ENCODE data around the gene ATF7IP2. TPM values are rescaled to one million over a fixed set of nuclear protein-coding genes. Genes with fewer than 3 reads are reported as not detected.

ATF7IP2 gene
- total and polyA plus RNA-seq, 9 of the 15 experiments (the other 6 are each of a cell fraction or from before 2014, with no cell fraction given) = 131 to 515 (median 196) TPM

GRCh38 chr16:10518479-10519041 is 132.7 kb downstream of the ATF7IP2 start:
- ChIA-PET POLR2A (no interaction called here), CTCF (ENCODE audit: low intra/inter-chr PET ratio) (no interaction called here)
- Histone ChIP-seq H3K36me3 (ENCODE audit: control insufficient read depth, insufficient read depth, low read length) (no peaks in the 10 kb centered on the region), H3K27me3 (ENCODE audit: control insufficient read depth in 2 of 2, insufficient read depth in 2 of 2, low read length in 2 of 2) (no peaks in the 10 kb centered on the region; a peak in 1 of 5 replicates), H4K20me1 (replicated peaks; ENCODE audit: control insufficient read depth, insufficient read depth, low read length) (no peaks in the 10 kb centered on the region), H3K79me2 (ENCODE audit: control insufficient read depth, insufficient read depth, low read length) (no peaks in the 10 kb centered on the region), H3K9ac (ENCODE audit: insufficient read depth in 1 of 2, low read depth in 2 of 2, low read length in 2 of 2) (no peak overlapping the region), H3K27ac (ENCODE audit: extremely low read depth, low read depth, low read length) (no peak overlapping the region), H3K4me1 (replicated peaks in 1 of 2; ENCODE audit: control insufficient read depth in 2 of 2, insufficient read depth in 2 of 2, low read length in 2 of 2) (no peaks in the 10 kb centered on the region; a peak in 1 of 5 replicates), H3K9me3 (replicated peaks; ENCODE audit: control insufficient read depth, insufficient read depth, low read depth, low read length) (0 out of 2 replicates have a peak, but pooled peaks cover 2% of the 10 kb centered on the region), H3K4me2 (ENCODE audit: insufficient read depth, low read length) (no peak overlapping the region), H3K9me1 (ENCODE audit: control insufficient read depth, insufficient read depth, low read length) (no peaks in the 10 kb centered on the region), H3K4me3 (no peak overlapping the region), H2AFZ (ENCODE audit: low read depth, low read length) (no peak overlapping the region)
- 10% methylated on average over 7 of the region's 7 CpGs for WGBS (ENCODE audit: insufficient coverage, low coverage, missing lambda C conversion rate)
- ATAC-seq (no peak), FAIRE-seq (no peak), DNase-seq (ENCODE audit: extremely low read depth in 1 of 4, low spot score in 3 of 4) (no peak)
- TF ChIP-seq HDAC3 (IDR thresholded peaks at IDR 0.05; ENCODE audit: borderline replicate concordance, partially characterized antibody) (no peak), SP2 (IDR thresholded peaks at IDR 0.05; ENCODE audit: extremely low read depth, low read depth, low read length, poor library complexity, severe bottlenecking) (no peak), KLF16 (IDR thresholded peaks at IDR 0.05) (no peak), CC2D1A (IDR thresholded peaks at IDR 0.05) (no peak), HDAC6 (IDR thresholded peaks at IDR 0.05; ENCODE audit: low read depth, low read length) (no peak), ZNF592 (IDR thresholded peaks at IDR 0.05) (no peak), ZNF507 (tag; conservative IDR thresholded peaks at IDR 0.05) (no peak), IFI16 (CRISPR knock-in tag; IDR thresholded peaks at IDR 0.05) (no peak), ASH1L (IDR thresholded peaks at IDR 0.05; ENCODE audit: borderline replicate concordance, low read depth, partially characterized antibody) (no peak), NBN (IDR thresholded peaks at IDR 0.05; ENCODE audit: low read depth) (no peak), CBX8 (IDR thresholded peaks at IDR 0.05; ENCODE audit: borderline replicate concordance, extremely low read depth, low read depth, low read length, poor library complexity, severe bottlenecking) (no peak), HMGN3 (IDR thresholded peaks at IDR 0.05; ENCODE audit: borderline replicate concordance, extremely low read depth, insufficient read length, low read depth, low read length) (no peak), MTA1 (IDR thresholded peaks at IDR 0.05; ENCODE audit: borderline replicate concordance) (no peak), TCF3 (CRISPR knock-in tag; IDR thresholded peaks at IDR 0.05) (no peak), CSDE1 (IDR thresholded peaks at IDR 0.05) (no peak)
- in situ Hi-C loops (cut with MboI) (no loop called here), intact Hi-C loops (cut with micrococcal nuclease) (no loop called here)
- no TSS peak for BruUV-seq (replicated peaks)
